Esophagus squamous epithelium (tissue), 5 donors: ENCODE measurements around the gene KRT1. TPM values are rescaled to one million over a fixed set of nuclear protein-coding genes. Genes with fewer than 3 reads are reported as not detected.

Experiments
- DNase-seq: peaks from one replicate; lab custom pipeline; 2025; lab: John Stamatoyannopoulos, UW
- H3K27ac ChIP-seq, 4 donors: fragments of 200-600 bp; sonication (generic); one replicate each; pipeline ENCODE4 v1.5.1; 2016 to 2019; ENCODE audit warnings: mild to moderate bottlenecking in 1 of 4
- H3K27me3 ChIP-seq, 4 donors: fragments of 200-600 bp; sonication (generic); 1 replicate in 3 of 4; 2 replicates in 1 of 4; pipeline versions ENCODE4 v1.5.1 to v1.6.0; 2017 to 2021; ENCODE audit warnings: antibody characterized with exemption in 1 of 4
- H3K36me3 ChIP-seq, 3 donors: fragments of 200-600 bp; sonication (generic); one replicate each; pipeline ENCODE4 v1.5.1; 2016 to 2019
- H3K4me1 ChIP-seq, 3 donors: fragments of 200-600 bp; sonication (generic); one replicate each; pipeline ENCODE4 v1.5.1; 2017 to 2019
- H3K4me3 ChIP-seq, 4 donors: fragments of 200-600 bp; sonication (generic); 1 replicate in 3 of 4; 2 replicates in 1 of 4; pipeline ENCODE4 v1.5.1; 2016 to 2019; ENCODE audit warnings: mild to moderate bottlenecking in 2 of 4, moderate library complexity in 1 of 4
- H3K9me3 ChIP-seq, 3 donors: fragments of 200-600 bp; sonication (generic); one replicate each; pipeline ENCODE4 v1.5.1; 2016 to 2019
- CTCF ChIP-seq, 6 experiments: fragments of 450-650 bp in 4 of 6; fragments of 200-600 bp in 2 of 6; sonication (generic) in 2 of 6; IDR thresholded peaks; one replicate each; pipeline ENCODE4 v1.5.1; 2016 to 2019; ENCODE audit warnings: antibody characterized with exemption in 6 of 6, mild to moderate bottlenecking in 4 of 6, moderate library complexity in 4 of 6
- POLR2A ChIP-seq, 4 donors: fragments of 450-650 bp; IDR thresholded peaks; one replicate each; pipeline ENCODE4 v1.6.1; 2017; ENCODE audit warnings: antibody characterized with exemption in 4 of 4, mild to moderate bottlenecking in 4 of 4, moderate library complexity in 3 of 4
- WGBS, 2 donors: methylation state at CpG; one replicate each; pipeline ENCODE4 v1.1.5; 2018; 5-methylcytosine and 5-hydroxymethylcytosine counted together
- intact Hi-C: fragments of 100-400 bp; cut with DNase I; formaldehyde crosslinking; loops from one replicate; pipeline ENCODE4 v1.15.0; 2022
- total RNA-seq, 4 donors: library from RNA; depleted of rRNA; stranded (reverse); fragments of >200 nt; gene quantifications; one replicate each; pipeline ENCODE4 v1.1.0, GENCODE V29; 2016
- donor health status: DM: yes; HTN: yes; CAD: no.

The KRT1 gene
- total RNA-seq, 4 donors from 2014 or later, result 0.19 to 43.7 (median 2.4) TPM

GRCh38 chr12:52645982-52646381 lies 34.2 kb downstream of the KRT1 start:
- DNase-seq, result no peak
- intact Hi-C loops, result no loop called here
- Histone ChIP-seq H3K27ac (no peak overlapping the region), H3K36me3 (no peaks in the 10 kb centered on the region), H3K4me1 (peaks cover 0 to 18% (median 4%) of the 10 kb centered on the region in 3 donors), H3K27me3 (peaks cover 0 to 18% (median 0%) of the 10 kb centered on the region in 4 donors), H3K9me3 (no peaks in the 10 kb centered on the region), H3K4me3 (no peak overlapping the region)
- no peak for TF ChIP-seq POLR2A (IDR thresholded peaks at IDR 0.05)
- 83 to 90% methylated on average over 3 to 4 of the region's 4 CpGs for WGBS, 2 donors

GRCh38 chr12:52645120-52645761 lies 35.0 kb downstream of the KRT1 start:
- no peak overlapping the region for H3K4me3 ChIP-seq
- intact Hi-C loops, result no loop called here
- H3K27ac ChIP-seq, result no peak overlapping the region
- TF ChIP-seq CTCF (IDR thresholded peaks at IDR 0.05) (no peak), POLR2A (IDR thresholded peaks at IDR 0.05) (no peak)
- DNase-seq, result no peak
- H3K9me3 ChIP-seq, result no peaks in the 10 kb centered on the region
- peaks cover 0 to 11% (median under 1%) of the 10 kb centered on the region in 3 donors for H3K4me1 ChIP-seq
- no peaks in the 10 kb centered on the region for H3K36me3 ChIP-seq
- WGBS, 2 donors, result 73 to 75% methylated on average over 6 to 7 of the region's 7 CpGs
- H3K27me3 ChIP-seq, result peaks cover 0 to 18% (median 0%) of the 10 kb centered on the region in 4 donors

GRCh38 chr12:52644078-52644415 lies 36.2 kb downstream of the KRT1 start:
- TF ChIP-seq POLR2A (IDR thresholded peaks at IDR 0.05), result no peak
- no peak for TF ChIP-seq CTCF (IDR thresholded peaks at IDR 0.05)
- WGBS, 2 donors, result 72 to 80% methylated on average over 1 to 6 of the region's 6 CpGs
- no peak for DNase-seq
- Histone ChIP-seq H3K4me3 (no peak overlapping the region), H3K4me1 (peaks cover 0 to 6% (median 0%) of the 10 kb centered on the region in 3 donors), H3K9me3 (no peaks in the 10 kb centered on the region), H3K36me3 (no peaks in the 10 kb centered on the region), H3K27me3 (peaks cover 0 to 24% (median 0%) of the 10 kb centered on the region in 4 donors), H3K27ac (no peak overlapping the region)
- intact Hi-C loops, result no loop called here

GRCh38 chr12:52643233-52644077 lies 36.8 kb downstream of the KRT1 start:
- TF ChIP-seq CTCF (IDR thresholded peaks at IDR 0.05), result no peak
- TF ChIP-seq POLR2A (IDR thresholded peaks at IDR 0.05), result no peak
- H3K4me1 ChIP-seq, result peaks cover 0 to 6% (median 0%) of the 10 kb centered on the region in 3 donors
- DNase-seq, result no peak
- no peak overlapping the region for H3K4me3 ChIP-seq
- H3K27ac ChIP-seq, result no peak overlapping the region
- no peaks in the 10 kb centered on the region for H3K9me3 ChIP-seq
- H3K36me3 ChIP-seq, result no peaks in the 10 kb centered on the region
- WGBS, 2 donors, result 89 to 94% methylated on average over 5 to 8 of the region's 10 CpGs
- H3K27me3 ChIP-seq, result peaks cover 0 to 24% (median 0%) of the 10 kb centered on the region in 4 donors
- intact Hi-C loops, result no loop called here

- Histone ChIP-seq H3K36me3 (no peaks in the 10 kb centered on the region), H3K9me3 (no peaks in the 10 kb centered on the region), H3K4me3 (no peak overlapping the region), H3K27me3 (peaks cover 0 to 24% (median 0%) of the 10 kb centered on the region in 4 donors), H3K4me1 (peaks cover 0 to 8% (median 0%) of the 10 kb centered on the region in 3 donors), H3K27ac (no peak overlapping the region)
- intact Hi-C loops, result no loop called here
- DNase-seq, result no peak
- 46 to 52% methylated on average over 4 of the region's 4 CpGs for WGBS, 2 donors
- TF ChIP-seq POLR2A (IDR thresholded peaks at IDR 0.05) (no peak), CTCF (IDR thresholded peaks at IDR 0.05) (no peak)
Observed at GRCh38 chr12:52641468-52641867, 38.7 kb downstream of the KRT1 start.
